ENCODE data around the gene HPS4. TPM values are rescaled to one million over a fixed set of nuclear protein-coding genes. Genes with fewer than 3 reads are reported as not detected.

Gene HPS4
- total and polyA plus RNA-seq, 3 experiments from 2014 or later = 18.9 to 36.8 (median 36.7) TPM

DNA sequence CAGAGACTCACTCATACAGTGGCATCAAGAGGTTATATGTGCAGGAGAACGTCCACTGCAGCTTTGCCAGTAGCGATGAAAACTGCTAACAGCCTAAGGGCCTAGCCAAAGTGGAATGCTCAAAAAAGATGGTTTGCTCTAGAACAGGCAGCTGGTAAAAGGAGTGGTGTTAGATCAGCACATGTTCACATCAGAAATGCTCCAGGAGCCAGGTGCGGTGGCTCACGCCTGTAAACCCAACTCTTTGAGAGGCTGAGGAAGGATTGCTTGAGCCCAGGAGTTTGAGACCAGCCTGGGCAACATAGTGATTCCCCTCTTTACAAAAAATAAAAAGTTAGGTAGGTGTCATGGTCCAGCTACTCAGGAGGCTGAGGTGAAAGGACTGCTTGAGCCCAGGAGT, 39.0 kb upstream of the HPS4 start:
- H3K4me1 Mint-ChIP-seq = no peaks in the 10 kb centered on the region
- CTCF ChIA-PET = no interaction called here
- H3K27ac ChIP-seq (ENCODE audit: low read depth, low read length) = no peak overlapping the region
- no peaks in the 10 kb centered on the region for H3K9me3 ChIP-seq (ENCODE audit: low read length)
- H3K36me3 Mint-ChIP-seq = peaks cover 0 to 51% (median 10%) of the 10 kb centered on the region in 3 donors
- no peak for DNase-seq
- no peak overlapping the region for H3K4me3 Mint-ChIP-seq
- no peaks in the 10 kb centered on the region for H3K27me3 ChIP-seq (ENCODE audit: insufficient read depth, low read length, poor library complexity, severe bottlenecking)
- no peak overlapping the region for H3K27ac Mint-ChIP-seq
- H3K27me3 Mint-ChIP-seq = no peaks in the 10 kb centered on the region
- POLR2A ChIA-PET = interaction anchor here (0.6 kb wide), 1 partner anchor 1082 kb away, joined by 5 read pairs; no protein-coding TSS in a partner anchor
- peaks cover 28% of the 10 kb centered on the region for H3K36me3 ChIP-seq (ENCODE audit: insufficient read depth, low read length)
- H3K9me3 Mint-ChIP-seq = no peaks in the 10 kb centered on the region
- H3K4me3 ChIP-seq (ENCODE audit: low read length) = no peak overlapping the region
- H3K4me1 ChIP-seq (ENCODE audit: insufficient read depth, low read length) = no peaks in the 10 kb centered on the region

- Histone ChIP-seq H3K4me3 (ENCODE audit: low read length) (no peak overlapping the region), H3K9me3 (ENCODE audit: low read length) (no peaks in the 10 kb centered on the region), H3K27me3 (ENCODE audit: insufficient read depth, low read length, poor library complexity, severe bottlenecking) (no peaks in the 10 kb centered on the region), H3K4me1 (ENCODE audit: insufficient read depth, low read length) (no peaks in the 10 kb centered on the region), H3K27ac (ENCODE audit: low read depth, low read length) (no peak overlapping the region), H3K36me3 (ENCODE audit: insufficient read depth, low read length) (peaks cover 22% of the 10 kb centered on the region)
- H3K9me3 Mint-ChIP-seq = no peaks in the 10 kb centered on the region
- H3K4me1 Mint-ChIP-seq = no peaks in the 10 kb centered on the region
- H3K36me3 Mint-ChIP-seq = peaks cover 0 to 45% (median 7%) of the 10 kb centered on the region in 3 donors
- ChIA-PET CTCF (no interaction called here), POLR2A (no interaction called here)
- no peak overlapping the region for H3K4me3 Mint-ChIP-seq
- DNase-seq = no peak
- H3K27me3 Mint-ChIP-seq = no peaks in the 10 kb centered on the region
- H3K27ac Mint-ChIP-seq = no peak overlapping the region
Measured at GRCh38 chr22:26522012-26522411, 38.4 kb upstream of the HPS4 start.

GRCh38 chr22:26517429-26517828, 33.8 kb upstream of the HPS4 start:
- Histone ChIP-seq H3K36me3 (ENCODE audit: insufficient read depth, low read length) (no peaks in the 10 kb centered on the region), H3K27ac (ENCODE audit: low read depth, low read length) (no peak overlapping the region), H3K4me3 (ENCODE audit: low read length) (no peak overlapping the region), H3K4me1 (ENCODE audit: insufficient read depth, low read length) (peaks cover 9% of the 10 kb centered on the region), H3K9me3 (ENCODE audit: low read length) (no peaks in the 10 kb centered on the region), H3K27me3 (ENCODE audit: insufficient read depth, low read length, poor library complexity, severe bottlenecking) (no peaks in the 10 kb centered on the region)
- no peaks in the 10 kb centered on the region for H3K27me3 Mint-ChIP-seq
- peaks cover 0 to 7% (median 0%) of the 10 kb centered on the region in 3 donors for H3K36me3 Mint-ChIP-seq
- no peak overlapping the region for H3K27ac Mint-ChIP-seq
- peaks cover 14% of the 10 kb centered on the region in 3 donors for H3K4me1 Mint-ChIP-seq
- DNase-seq = no peak
- CTCF ChIA-PET = no interaction called here
- no peaks in the 10 kb centered on the region for H3K9me3 Mint-ChIP-seq
- H3K4me3 Mint-ChIP-seq = no peak overlapping the region
- POLR2A ChIA-PET = interaction anchor here (0.9 kb wide), 1 partner anchor 59 kb away, joined by 3 read pairs; no protein-coding TSS in a partner anchor

DNA sequence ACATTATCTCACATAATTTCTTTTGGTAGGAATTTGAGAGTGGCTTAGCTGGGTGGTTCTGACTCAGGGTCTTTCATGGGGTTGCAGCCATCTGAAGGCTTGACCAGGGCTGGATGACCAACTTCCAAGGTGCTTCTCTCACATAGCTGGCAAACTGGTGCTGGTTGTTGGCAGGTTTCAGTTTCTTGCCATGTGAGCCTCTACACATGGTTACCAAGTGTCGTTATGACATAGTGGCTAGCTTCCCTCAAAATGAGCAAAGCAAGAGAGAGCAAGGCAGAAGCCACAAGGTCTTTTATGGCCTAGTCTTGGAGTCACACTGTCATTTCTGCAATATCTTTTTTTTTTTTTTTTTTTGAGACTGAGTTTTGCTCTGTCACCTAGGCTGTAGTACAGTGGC, 32.9 kb upstream of the HPS4 start:
- no peaks in the 10 kb centered on the region for H3K36me3 ChIP-seq (ENCODE audit: insufficient read depth, low read length)
- CTCF ChIA-PET = interaction anchor here (1.1 kb wide), 1 partner anchor 127 kb away, joined by 3 read pairs; no protein-coding TSS in a partner anchor
- H3K36me3 Mint-ChIP-seq = peaks cover 0 to 11% (median 2%) of the 10 kb centered on the region in 3 donors
- H3K4me1 ChIP-seq (ENCODE audit: insufficient read depth, low read length) = peaks cover 14% of the 10 kb centered on the region
- H3K9me3 Mint-ChIP-seq = no peaks in the 10 kb centered on the region
- DNase-seq = no peak
- H3K4me3 Mint-ChIP-seq = no peak overlapping the region
- POLR2A ChIA-PET = no interaction called here
- no peaks in the 10 kb centered on the region for H3K27me3 ChIP-seq (ENCODE audit: insufficient read depth, low read length, poor library complexity, severe bottlenecking)
- H3K4me3 ChIP-seq (ENCODE audit: low read length) = no peak overlapping the region
- H3K27ac Mint-ChIP-seq = no peak overlapping the region
- no peak overlapping the region for H3K27ac ChIP-seq (ENCODE audit: low read depth, low read length)
- peaks cover 22 to 23% (median 23%) of the 10 kb centered on the region in 3 donors for H3K4me1 Mint-ChIP-seq
- no peaks in the 10 kb centered on the region for H3K27me3 Mint-ChIP-seq
- no peaks in the 10 kb centered on the region for H3K9me3 ChIP-seq (ENCODE audit: low read length)

DNA sequence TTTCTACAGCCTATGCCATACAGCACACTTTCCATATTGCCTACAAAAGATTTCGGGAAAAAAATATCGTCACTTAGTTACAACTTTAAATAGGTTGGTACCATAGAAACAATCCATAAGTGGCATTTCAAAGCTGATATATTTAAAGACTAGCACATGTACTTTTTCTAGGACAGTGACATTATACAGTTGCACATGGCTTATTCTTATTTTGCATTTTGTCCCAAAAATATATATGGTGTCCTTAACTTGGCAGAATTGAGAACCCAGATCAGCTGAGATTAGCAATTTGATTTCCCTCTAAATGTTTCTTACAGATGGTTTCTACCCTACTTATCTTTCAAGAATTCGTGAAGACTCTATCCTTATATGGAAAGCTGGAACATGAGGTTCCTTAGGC, 32.3 kb upstream of the HPS4 start:
- Histone ChIP-seq H3K9me3 (ENCODE audit: low read length) (no peaks in the 10 kb centered on the region), H3K36me3 (ENCODE audit: insufficient read depth, low read length) (no peaks in the 10 kb centered on the region), H3K27ac (ENCODE audit: low read depth, low read length) (no peak overlapping the region), H3K4me3 (ENCODE audit: low read length) (no peak overlapping the region), H3K4me1 (ENCODE audit: insufficient read depth, low read length) (peaks cover 19% of the 10 kb centered on the region), H3K27me3 (ENCODE audit: insufficient read depth, low read length, poor library complexity, severe bottlenecking) (no peaks in the 10 kb centered on the region)
- H3K27ac Mint-ChIP-seq = no peak overlapping the region
- ChIA-PET CTCF (interaction anchor here (1.1 kb wide), 1 partner anchor 127 kb away, joined by 3 read pairs; no protein-coding TSS in a partner anchor), POLR2A (no interaction called here)
- peak overlapping the region in 1 of 7 donors; percentile 36 for H3K4me3 Mint-ChIP-seq
- H3K9me3 Mint-ChIP-seq = no peaks in the 10 kb centered on the region
- H3K4me1 Mint-ChIP-seq = peaks cover 28 to 29% (median 29%) of the 10 kb centered on the region in 3 donors
- peaks cover 0 to 14% (median 2%) of the 10 kb centered on the region in 3 donors for H3K36me3 Mint-ChIP-seq
- DNase-seq = no peak
- no peaks in the 10 kb centered on the region for H3K27me3 Mint-ChIP-seq

DNA sequence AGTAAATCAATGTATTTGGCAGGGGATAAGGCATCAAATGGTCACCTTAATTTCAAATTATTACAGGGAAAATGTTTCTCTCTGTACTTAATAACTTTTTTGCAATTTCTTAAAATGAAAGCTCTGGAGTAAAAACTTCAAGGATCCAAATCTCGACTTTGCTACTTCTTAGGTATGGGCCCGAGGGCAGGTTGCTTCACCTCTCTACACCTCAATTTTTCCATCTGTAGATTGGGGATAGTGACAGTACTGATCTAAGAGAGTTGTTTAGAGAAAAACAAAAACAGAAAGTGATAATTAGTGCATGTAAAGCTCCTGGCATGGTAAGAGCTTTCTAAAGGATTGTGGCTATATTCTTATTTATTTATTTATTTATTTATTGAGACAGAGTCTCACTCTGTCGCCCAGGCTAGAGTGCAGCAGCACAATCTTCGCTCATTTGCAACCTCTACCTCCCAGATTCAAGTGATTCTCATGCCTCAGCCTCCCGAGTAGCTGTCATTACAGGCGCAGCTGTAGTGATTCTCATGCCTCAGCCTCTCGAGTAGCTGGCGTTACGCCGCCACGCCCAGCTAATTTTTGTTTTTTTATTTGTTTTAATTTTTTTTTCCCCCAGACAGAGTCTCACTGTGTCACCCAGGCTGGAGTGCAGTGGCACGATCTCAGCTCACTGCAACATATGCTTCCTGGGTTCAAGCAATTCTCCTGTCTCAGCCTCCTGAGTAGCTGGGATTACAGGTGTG, 31.0 kb upstream of the HPS4 start:
- H3K27ac ChIP-seq (ENCODE audit: low read depth, low read length) = no peak overlapping the region
- peak overlapping the region in 3 of 7 donors; percentile 36 to 99 (median 39) for H3K4me3 Mint-ChIP-seq
- H3K27me3 ChIP-seq (ENCODE audit: insufficient read depth, low read length, poor library complexity, severe bottlenecking) = no peaks in the 10 kb centered on the region
- POLR2A ChIA-PET = interaction anchor here (0.6 to 0.7 kb wide), 2 partner anchors 70 to 144 kb away, joined by 3 to 4 read pairs; no protein-coding TSS in a partner anchor
- peaks cover 0 to 26% (median 8%) of the 10 kb centered on the region in 3 donors for H3K36me3 Mint-ChIP-seq
- no peaks in the 10 kb centered on the region for H3K9me3 ChIP-seq (ENCODE audit: low read length)
- peak overlapping the region in 3 of 8 donors; percentile 22 to 57 (median 48) for H3K27ac Mint-ChIP-seq
- H3K4me1 ChIP-seq (ENCODE audit: insufficient read depth, low read length) = peaks cover 26% of the 10 kb centered on the region
- DNase-seq = no peak
- H3K9me3 Mint-ChIP-seq = no peaks in the 10 kb centered on the region
- H3K27me3 Mint-ChIP-seq = no peaks in the 10 kb centered on the region
- H3K4me1 Mint-ChIP-seq = peaks cover 39 to 41% (median 40%) of the 10 kb centered on the region in 3 donors
- no peak overlapping the region for H3K4me3 ChIP-seq (ENCODE audit: low read length)
- H3K36me3 ChIP-seq (ENCODE audit: insufficient read depth, low read length) = peaks cover 10% of the 10 kb centered on the region
- CTCF ChIA-PET = interaction anchor here (1.0 to 1.2 kb wide), 3 partner anchors 11 to 143 kb away, joined by 3 to 5 read pairs (median 3); partner anchors contain the start of genes HPS4, MIAT and SRRD

DNA sequence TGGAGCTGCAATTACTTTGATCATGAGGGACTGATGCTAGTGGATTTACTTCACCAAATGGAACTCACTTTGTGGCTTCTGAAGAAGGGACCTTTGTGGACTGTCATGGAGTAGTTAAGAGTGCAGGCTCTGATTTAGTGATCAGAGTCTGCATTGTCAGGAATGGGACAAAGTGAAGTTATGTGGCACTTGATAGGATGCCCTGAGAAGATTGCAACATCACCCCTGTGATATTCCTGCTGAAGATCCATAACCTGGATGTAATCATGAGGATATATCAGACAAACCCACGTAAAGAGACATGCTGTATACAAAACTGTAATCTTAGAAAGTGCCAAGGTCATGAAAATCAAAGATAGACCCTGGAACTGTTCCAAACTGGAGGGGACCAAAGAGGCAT, 30.3 kb upstream of the HPS4 start:
- ChIA-PET POLR2A (interaction anchor here (0.9 kb wide), 1 partner anchor 30 kb away, joined by 5 read pairs; the partner anchor contains the start of genes HPS4 and SRRD), CTCF (interaction anchor here (1.0 to 2.0 kb wide), 5 partner anchors 11 to 151 kb away, joined by 3 to 8 read pairs (median 3); partner anchors contain the start of genes HPS4, MIAT and SRRD)
- Histone ChIP-seq H3K4me3 (ENCODE audit: low read length) (no peak overlapping the region), H3K9me3 (ENCODE audit: low read length) (no peaks in the 10 kb centered on the region), H3K27ac (ENCODE audit: low read depth, low read length) (no peak overlapping the region), H3K36me3 (ENCODE audit: insufficient read depth, low read length) (peaks cover 17% of the 10 kb centered on the region), H3K4me1 (ENCODE audit: insufficient read depth, low read length) (peaks cover 26% of the 10 kb centered on the region), H3K27me3 (ENCODE audit: insufficient read depth, low read length, poor library complexity, severe bottlenecking) (no peaks in the 10 kb centered on the region)
- peaks cover 45 to 47% (median 46%) of the 10 kb centered on the region in 3 donors for H3K4me1 Mint-ChIP-seq
- no peaks in the 10 kb centered on the region for H3K27me3 Mint-ChIP-seq
- peak overlapping the region in 4 of 8 donors; percentile 42 to 100 (median 74) for H3K27ac Mint-ChIP-seq
- peak overlapping the region in 4 of 7 donors; percentile 99 to 100 (median 99) for H3K4me3 Mint-ChIP-seq
- no peak for DNase-seq
- H3K36me3 Mint-ChIP-seq = peaks cover 6 to 33% (median 13%) of the 10 kb centered on the region in 3 donors
- no peaks in the 10 kb centered on the region for H3K9me3 Mint-ChIP-seq

Data from CD8-positive, alpha-beta memory T cell (primary cell).